PC-9 (cell line): ENCODE data around the gene MYOF.

ENCODE experiments used
- CTCF ChIP-seq: fragments of 200-600 bp; sonication (generic); conservative IDR thresholded peaks from 2 replicates; pipeline ENCODE4 v1.6.1; 2017; ENCODE audit warnings: mixed run types, antibody characterized with exemption, mild to moderate bottlenecking, moderate library complexity
- EZH2 ChIP-seq: fragments of 200-600 bp; sonication (generic); IDR thresholded peaks from 2 replicates; pipeline ENCODE4 v1.8.0; 2017; ENCODE audit warnings: antibody characterized with exemption, low read depth

- TF ChIP-seq CTCF, result no peak
- no peak for TF ChIP-seq EZH2
Observed at GRCh38 chr10:93435621-93436397, 46.3 kb downstream of the MYOF start.
